ENCODE data around the gene ZNF672.
A peak's percentile ranks its signal among the peaks of the same experiment; 100 is the strongest.

ZNF672 gene

DNA sequence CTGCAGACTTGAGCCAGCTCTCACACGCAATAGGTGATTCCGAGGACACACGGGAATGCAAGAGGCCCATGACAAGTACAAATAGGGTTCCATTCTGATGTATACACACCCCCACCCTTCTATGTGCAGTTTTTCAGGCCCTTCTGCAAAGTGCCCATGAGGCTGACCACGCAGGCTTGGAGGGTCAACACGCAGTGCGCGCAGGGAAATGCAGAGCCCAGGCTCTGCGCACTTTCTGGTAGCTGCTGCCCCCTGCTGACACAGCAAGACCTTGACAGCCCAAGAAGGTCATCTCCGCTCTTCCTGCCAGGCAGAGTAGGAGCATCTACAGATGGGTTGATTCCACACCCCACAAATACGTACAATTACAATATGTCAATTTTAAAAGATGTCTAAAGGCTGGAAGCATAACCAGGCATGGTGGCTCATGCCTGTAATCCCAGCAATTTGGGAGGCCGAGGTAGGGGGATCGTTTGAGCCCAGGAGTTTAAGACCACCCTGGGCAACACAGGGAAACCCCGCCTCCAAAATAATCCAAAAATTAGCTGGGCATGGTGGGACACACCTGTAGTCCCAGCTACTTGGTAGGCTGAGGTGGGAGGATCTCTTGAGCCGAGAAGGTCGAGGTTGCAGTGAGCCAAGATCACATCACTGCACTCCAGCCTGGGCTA is 30.8 kb upstream of the ZNF672 start:
- TF ChIP-seq, protein P1, sequence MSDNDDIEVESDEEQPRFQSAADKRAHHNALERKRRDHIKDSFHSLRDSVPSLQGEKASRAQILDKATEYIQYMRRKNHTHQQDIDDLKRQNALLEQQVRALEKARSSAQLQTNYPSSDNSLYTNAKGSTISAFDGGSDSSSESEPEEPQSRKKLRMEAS (IDR thresholded peaks at IDR 0.05; ENCODE audit: low read depth, low read length): peak; percentile 56; the same call in 1 of the 2 replicates
- TF ChIP-seq MYC (IDR thresholded peaks at IDR 0.05; ENCODE audit: low read depth, low read length) (peak; percentile 69; the same call in 1 of the 2 replicates), CTCF (IDR thresholded peaks at IDR 0.05; ENCODE audit: low read depth, low read length) (peak; percentile 89), POLR2A (IDR thresholded peaks at IDR 0.05; ENCODE audit: extremely low read depth, insufficient read length) (no peak)
- peak; percentile 84 for DNase-seq (ENCODE audit: low read depth)
- H3K4me3 ChIP-seq (ENCODE audit: low read depth, low read length): no peak overlapping the region

GRCh38 chr1:248808876-248809275 is 29.1 kb upstream of the ZNF672 start:
- no peak for DNase-seq (ENCODE audit: low read depth)
- no peak overlapping the region for H3K4me3 ChIP-seq (ENCODE audit: low read depth, low read length)
- TF ChIP-seq, protein P1 (IDR thresholded peaks at IDR 0.05; ENCODE audit: low read depth, low read length): no peak
- no peak for TF ChIP-seq MYC (IDR thresholded peaks at IDR 0.05; ENCODE audit: low read depth, low read length)
- TF ChIP-seq CTCF (IDR thresholded peaks at IDR 0.05; ENCODE audit: low read depth, low read length): no peak
- no peak for TF ChIP-seq POLR2A (IDR thresholded peaks at IDR 0.05; ENCODE audit: extremely low read depth, insufficient read length)

DNA sequence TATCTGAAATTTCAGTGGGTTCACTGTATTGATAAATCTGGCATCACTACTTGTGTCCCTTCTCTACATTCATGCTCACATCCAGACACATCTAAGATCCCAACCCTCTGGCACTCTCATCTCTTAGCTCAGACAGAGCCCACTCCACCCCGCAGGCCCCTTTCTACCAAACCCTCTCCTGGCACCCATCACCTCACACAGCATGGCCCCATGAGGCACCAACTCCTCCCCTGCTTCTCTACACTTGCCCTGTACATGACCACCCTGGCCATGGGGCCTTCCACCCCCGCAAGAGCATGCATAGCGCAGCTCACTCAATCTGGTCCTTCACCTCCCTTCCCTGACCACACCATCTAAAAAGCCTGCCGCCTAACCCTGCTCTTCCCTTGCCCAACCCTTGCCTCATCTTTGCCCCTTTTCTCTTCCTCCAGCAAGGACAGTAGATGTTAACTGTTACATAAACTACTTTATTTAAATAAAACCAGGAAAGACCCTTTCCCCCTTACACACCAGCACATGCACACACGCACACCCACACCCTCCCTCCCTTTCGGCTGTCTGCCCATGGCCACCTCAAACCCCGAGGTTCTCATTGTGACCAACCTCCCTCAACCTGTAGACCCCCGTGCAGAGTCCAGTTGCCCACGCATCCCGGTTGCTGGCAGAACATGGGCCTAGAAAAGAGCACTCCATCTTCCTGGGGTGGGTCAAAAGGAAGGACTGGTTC is 27.9 kb upstream of the ZNF672 start:
- TF ChIP-seq, protein P1 (IDR thresholded peaks at IDR 0.05; ENCODE audit: low read depth, low read length): no peak
- TF ChIP-seq POLR2A (IDR thresholded peaks at IDR 0.05; ENCODE audit: extremely low read depth, insufficient read length) (no peak), CTCF (IDR thresholded peaks at IDR 0.05; ENCODE audit: low read depth, low read length) (no peak), MYC (IDR thresholded peaks at IDR 0.05; ENCODE audit: low read depth, low read length) (no peak)
- H3K4me3 ChIP-seq (ENCODE audit: low read depth, low read length): no peak overlapping the region
- DNase-seq (ENCODE audit: low read depth): no peak

- no peak overlapping the region for H3K4me3 ChIP-seq (ENCODE audit: low read depth, low read length)
- TF ChIP-seq MYC (IDR thresholded peaks at IDR 0.05; ENCODE audit: low read depth, low read length) (no peak), CTCF (IDR thresholded peaks at IDR 0.05; ENCODE audit: low read depth, low read length) (no peak), POLR2A (IDR thresholded peaks at IDR 0.05; ENCODE audit: extremely low read depth, insufficient read length) (no peak)
- TF ChIP-seq, protein P1 (IDR thresholded peaks at IDR 0.05; ENCODE audit: low read depth, low read length): no peak
- DNase-seq (ENCODE audit: low read depth): peak; percentile 10
Measured at GRCh38 chr1:248810727-248811513, 27.1 kb upstream of the ZNF672 start.

- TF ChIP-seq MYC (IDR thresholded peaks at IDR 0.05; ENCODE audit: low read depth, low read length) (no peak), CTCF (IDR thresholded peaks at IDR 0.05; ENCODE audit: low read depth, low read length) (no peak), POLR2A (IDR thresholded peaks at IDR 0.05; ENCODE audit: extremely low read depth, insufficient read length) (no peak)
- TF ChIP-seq, protein P1 (IDR thresholded peaks at IDR 0.05; ENCODE audit: low read depth, low read length): no peak
- DNase-seq (ENCODE audit: low read depth): peak; percentile 18
- no peak overlapping the region for H3K4me3 ChIP-seq (ENCODE audit: low read depth, low read length)
Measured at GRCh38 chr1:248811514-248812490, 26.2 kb upstream of the ZNF672 start.
